BLaER1 (cell line): Measurements from ENCODE around the gene GREM1.
A peak's percentile ranks its signal among the peaks of the same experiment; 100 is the strongest.

Experiments used
- H3K27ac ChIP-seq: shearing (Covaris generic); formaldehyde crosslinking; 2 replicates; pipeline ENCODE4 v1.8.1; 2022
- H3K27me3 ChIP-seq: shearing (Covaris generic); formaldehyde crosslinking; 2 replicates; pipeline ENCODE4 v1.8.1; 2022
- H3K36me3 ChIP-seq: shearing (Covaris generic); formaldehyde crosslinking; 2 replicates; pipeline ENCODE4 v1.8.1; 2022
- H3K4me1 ChIP-seq: shearing (Covaris generic); formaldehyde crosslinking; 2 replicates; pipeline ENCODE4 v1.8.1; 2022
- H3K4me2 ChIP-seq: shearing (Covaris generic); formaldehyde crosslinking; 2 replicates; pipeline ENCODE4 v1.8.1; 2022
- H3K4me3 ChIP-seq: shearing (Covaris generic); formaldehyde crosslinking; 2 replicates; pipeline ENCODE4 v1.8.1; 2022
- H3K9ac ChIP-seq: shearing (Covaris generic); formaldehyde crosslinking; 2 replicates; pipeline ENCODE4 v1.8.1; 2022
- H3K9me3 ChIP-seq: shearing (Covaris generic); formaldehyde crosslinking; 2 replicates; pipeline ENCODE4 v1.8.1; 2022
- H4K20me1 ChIP-seq: shearing (Covaris generic); formaldehyde crosslinking; 2 replicates; pipeline ENCODE4 v1.8.1; 2022
- Cebpa-rat ChIP-seq: shearing (Covaris generic); IDR thresholded peaks from 2 replicates; pipeline ENCODE4 v1.8.1; 2022

Gene GREM1

GRCh38 chr15:32717426-32718226 lies at the start of gene GREM1:
TSS of gene GREM1 (plus strand) at chr15:32718004. CDS start at chr15:32730691, 12,687 bp downstream.
- Histone ChIP-seq H3K36me3 (no peaks in the 10 kb centered on the region), H3K27me3 (peaks cover 82% of the 10 kb centered on the region), H4K20me1 (peaks cover 27% of the 10 kb centered on the region), H3K27ac (no peak within 1 kb of the TSS), H3K4me1 (peaks cover 37% of the 10 kb centered on the region), H3K9me3 (peaks cover 4% of the 10 kb centered on the region; the same call in 1 of the 2 replicates), H3K4me2 (peak within 1 kb of the TSS; percentile 89), H3K4me3 (peak within 1 kb of the TSS; percentile 63), H3K9ac (no peak within 1 kb of the TSS; the same call in 1 of the 2 replicates)
- TF ChIP-seq Cebpa-rat, result no peak

- Histone ChIP-seq H3K9ac (no peak overlapping the region), H3K4me3 (no peak overlapping the region), H3K4me2 (peak overlapping the region; percentile 96; the same call in 1 of the 2 replicates), H3K4me1 (peaks cover 49% of the 10 kb centered on the region), H4K20me1 (no peaks in the 10 kb centered on the region), H3K27me3 (no peaks in the 10 kb centered on the region), H3K9me3 (no peaks in the 10 kb centered on the region), H3K36me3 (peaks cover 18% of the 10 kb centered on the region), H3K27ac (no peak overlapping the region)
- TF ChIP-seq Cebpa-rat, result no peak
These were observed 48.9 kb upstream of the GREM1 start for GRCh38 chr15:32668942-32669341.

GRCh38 chr15:32669896-32670611 lies 47.8 kb upstream of the GREM1 start:
- peaks cover 49% of the 10 kb centered on the region for H3K4me1 ChIP-seq
- no peaks in the 10 kb centered on the region for H4K20me1 ChIP-seq
- H3K27ac ChIP-seq, result peak overlapping the region; percentile 23; the same call in 1 of the 2 replicates
- no peaks in the 10 kb centered on the region for H3K27me3 ChIP-seq
- no peak for TF ChIP-seq Cebpa-rat
- peak overlapping the region; percentile 96 for H3K4me2 ChIP-seq
- H3K9ac ChIP-seq, result no peak overlapping the region
- H3K9me3 ChIP-seq, result no peaks in the 10 kb centered on the region
- peaks cover 18% of the 10 kb centered on the region for H3K36me3 ChIP-seq
- no peak overlapping the region for H3K4me3 ChIP-seq

GRCh38 chr15:32670623-32671022 lies 47.2 kb upstream of the GREM1 start:
- no peak overlapping the region for H3K4me3 ChIP-seq
- H3K9me3 ChIP-seq, result no peaks in the 10 kb centered on the region
- peak overlapping the region; percentile 96 for H3K4me2 ChIP-seq
- no peak overlapping the region; the same call in 1 of the 2 replicates for H3K27ac ChIP-seq
- no peaks in the 10 kb centered on the region for H4K20me1 ChIP-seq
- peaks cover 49% of the 10 kb centered on the region for H3K4me1 ChIP-seq
- peaks cover 18% of the 10 kb centered on the region for H3K36me3 ChIP-seq
- no peaks in the 10 kb centered on the region for H3K27me3 ChIP-seq
- no peak overlapping the region for H3K9ac ChIP-seq
- no peak for TF ChIP-seq Cebpa-rat

GRCh38 chr15:32671339-32672325 lies 46.2 kb upstream of the GREM1 start:
- peak overlapping the region; percentile 96 for H3K4me2 ChIP-seq
- peaks cover 49% of the 10 kb centered on the region for H3K4me1 ChIP-seq
- H3K27ac ChIP-seq, result peak overlapping the region; percentile 88
- peak overlapping the region; percentile 77 for H3K9ac ChIP-seq
- H3K36me3 ChIP-seq, result peaks cover 14% of the 10 kb centered on the region
- H3K9me3 ChIP-seq, result no peaks in the 10 kb centered on the region
- H3K27me3 ChIP-seq, result no peaks in the 10 kb centered on the region
- H3K4me3 ChIP-seq, result peak overlapping the region; percentile 65
- no peak for TF ChIP-seq Cebpa-rat
- no peaks in the 10 kb centered on the region for H4K20me1 ChIP-seq

GRCh38 chr15:32674681-32675080 lies 43.1 kb upstream of the GREM1 start:
- Histone ChIP-seq H3K9me3 (no peaks in the 10 kb centered on the region), H3K27me3 (no peaks in the 10 kb centered on the region), H4K20me1 (no peaks in the 10 kb centered on the region), H3K36me3 (no peaks in the 10 kb centered on the region), H3K9ac (no peak overlapping the region), H3K4me3 (no peak overlapping the region), H3K4me1 (peaks cover 45% of the 10 kb centered on the region), H3K27ac (no peak overlapping the region), H3K4me2 (no peak overlapping the region)
- TF ChIP-seq Cebpa-rat, result no peak

- Histone ChIP-seq H4K20me1 (no peaks in the 10 kb centered on the region), H3K27ac (no peak overlapping the region), H3K9me3 (no peaks in the 10 kb centered on the region), H3K9ac (no peak overlapping the region), H3K36me3 (no peaks in the 10 kb centered on the region), H3K4me3 (no peak overlapping the region), H3K4me1 (peaks cover 40% of the 10 kb centered on the region), H3K4me2 (no peak overlapping the region), H3K27me3 (no peaks in the 10 kb centered on the region)
- TF ChIP-seq Cebpa-rat, result no peak
These were observed 42.3 kb upstream of the GREM1 start for GRCh38 chr15:32675466-32675865.

- H3K9ac ChIP-seq, result no peak overlapping the region
- peaks cover 33% of the 10 kb centered on the region for H3K4me1 ChIP-seq
- H4K20me1 ChIP-seq, result no peaks in the 10 kb centered on the region
- no peak overlapping the region for H3K27ac ChIP-seq
- H3K4me2 ChIP-seq, result no peak overlapping the region
- no peaks in the 10 kb centered on the region for H3K27me3 ChIP-seq
- no peak overlapping the region for H3K4me3 ChIP-seq
- no peaks in the 10 kb centered on the region for H3K36me3 ChIP-seq
- no peak for TF ChIP-seq Cebpa-rat
- H3K9me3 ChIP-seq, result no peaks in the 10 kb centered on the region
These were observed 41.6 kb upstream of the GREM1 start for GRCh38 chr15:32676169-32676568.

GRCh38 chr15:32677238-32677750 lies 40.5 kb upstream of the GREM1 start:
- Histone ChIP-seq H3K4me2 (peak overlapping the region; percentile 13; the same call in 1 of the 2 replicates), H3K4me3 (no peak overlapping the region), H3K27me3 (no peaks in the 10 kb centered on the region), H3K9ac (no peak overlapping the region), H3K27ac (no peak overlapping the region), H4K20me1 (no peaks in the 10 kb centered on the region), H3K9me3 (no peaks in the 10 kb centered on the region), H3K4me1 (peaks cover 21% of the 10 kb centered on the region), H3K36me3 (no peaks in the 10 kb centered on the region)
- no peak for TF ChIP-seq Cebpa-rat
